Mononuclear cell (primary cell): Measurements from ENCODE around the gene TENM4. TPM values are rescaled to one million over a fixed set of nuclear protein-coding genes. Genes with fewer than 3 reads are reported as not detected.

Experiments used
- H3K27me3 ChIP-seq: 2 replicates; pipeline ENCODE4 v1.6.0; 2011; ENCODE audit warnings: low read length, control low read depth; ENCODE audit not compliant: insufficient read depth
- H3K4me1 ChIP-seq: 2 replicates; pipeline ENCODE4 v1.5.1; 2011; ENCODE audit warnings: mild to moderate bottlenecking, low read length, control low read depth; ENCODE audit not compliant: insufficient read depth
- H3K4me3 ChIP-seq: 2 replicates; pipeline ENCODE4 v1.5.1; 2011; ENCODE audit warnings: mild to moderate bottlenecking, low read length, moderate library complexity
- H3K9me3 ChIP-seq: 2 replicates; pipeline ENCODE4 v1.5.1; 2011; ENCODE audit warnings: low read depth, mild to moderate bottlenecking, control low read depth, low read length
- total RNA-seq: library from RNA; depleted of rRNA; stranded (reverse); fragments of >200 nt; gene quantifications from one replicate; pipeline ENCODE4 v1.2.3, GENCODE V29; 2012

The TENM4 gene
- total RNA-seq, 1 donor, result 0.63 TPM

GRCh38 chr11:78940500-78941225 lies 500.2 kb downstream of the TENM4 start:
- Histone ChIP-seq H3K27me3 (peaks cover 10% of the 10 kb centered on the region), H3K4me1 (peaks cover 4% of the 10 kb centered on the region), H3K9me3 (no peaks in the 10 kb centered on the region), H3K4me3 (no peak overlapping the region)

GRCh38 chr11:78938971-78939370 lies 501.9 kb downstream of the TENM4 start:
- peaks cover 6% of the 10 kb centered on the region for H3K4me1 ChIP-seq
- H3K9me3 ChIP-seq, result no peaks in the 10 kb centered on the region
- no peak overlapping the region for H3K4me3 ChIP-seq
- H3K27me3 ChIP-seq, result peaks cover 10% of the 10 kb centered on the region

- Histone ChIP-seq H3K9me3 (no peaks in the 10 kb centered on the region), H3K27me3 (peaks cover 10% of the 10 kb centered on the region), H3K4me1 (peaks cover 13% of the 10 kb centered on the region), H3K4me3 (no peak overlapping the region)
Measured at GRCh38 chr11:78938036-78938435, 502.8 kb downstream of the TENM4 start.

DNA sequence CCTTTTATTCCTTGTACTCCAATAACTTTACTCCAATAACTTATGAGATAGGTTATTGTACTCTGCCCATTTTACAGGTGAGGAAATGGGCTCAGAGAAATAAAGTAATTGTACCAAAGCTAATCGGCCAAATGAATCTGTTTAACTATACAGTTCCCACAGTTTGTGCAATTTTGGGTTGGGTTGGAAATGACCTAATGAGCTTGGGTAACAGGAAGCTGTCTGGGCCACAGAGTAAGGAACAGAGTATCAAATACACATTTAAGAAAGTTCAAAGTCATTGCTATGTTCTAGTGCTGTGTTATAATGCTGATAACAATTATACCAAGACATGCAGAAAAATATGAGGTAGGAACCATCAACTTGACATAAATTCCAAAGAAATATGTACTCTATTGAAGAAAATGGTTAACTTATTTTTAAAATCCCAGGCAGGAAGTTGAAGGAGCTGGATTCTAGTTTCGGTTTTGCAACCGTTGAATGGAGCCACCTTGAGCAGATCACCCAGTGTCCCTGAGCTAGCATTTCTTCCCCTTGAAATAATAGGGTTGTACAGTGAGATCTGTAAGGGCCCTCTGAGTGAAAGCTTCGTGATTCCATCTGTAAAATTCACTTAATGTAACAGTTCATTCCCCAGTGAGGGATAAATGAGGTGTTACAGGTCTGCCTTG lies 505.3 kb downstream of the TENM4 start:
- H3K4me3 ChIP-seq, result no peak overlapping the region
- H3K9me3 ChIP-seq, result no peaks in the 10 kb centered on the region
- H3K4me1 ChIP-seq, result peaks cover 17% of the 10 kb centered on the region
- peaks cover 7% of the 10 kb centered on the region for H3K27me3 ChIP-seq

DNA sequence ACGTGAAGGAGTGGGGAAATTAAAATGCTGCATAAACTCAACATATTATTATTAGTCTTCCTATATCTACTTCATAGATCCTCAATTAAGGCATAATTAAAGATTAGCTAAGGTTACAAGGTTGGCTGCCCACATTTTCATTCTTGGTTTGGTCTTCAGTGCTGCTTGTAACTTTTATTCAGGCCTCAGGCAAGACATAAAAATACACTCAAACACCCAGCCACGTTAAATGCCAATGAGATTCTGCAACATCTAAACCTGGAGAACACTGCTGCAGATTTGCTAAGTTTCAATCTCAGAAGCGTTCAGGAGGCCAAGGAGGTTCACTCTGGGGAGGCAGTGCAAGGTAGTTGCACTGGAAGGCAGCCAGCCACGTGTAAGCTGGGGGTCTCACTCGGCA lies 507.5 kb downstream of the TENM4 start:
- Histone ChIP-seq H3K27me3 (peaks cover 7% of the 10 kb centered on the region), H3K9me3 (no peaks in the 10 kb centered on the region), H3K4me3 (no peak overlapping the region), H3K4me1 (peaks cover 17% of the 10 kb centered on the region)

GRCh38 chr11:78932757-78933156 lies 508.1 kb downstream of the TENM4 start:
- peaks cover 7% of the 10 kb centered on the region for H3K27me3 ChIP-seq
- H3K4me3 ChIP-seq, result no peak overlapping the region
- H3K4me1 ChIP-seq, result peaks cover 17% of the 10 kb centered on the region
- H3K9me3 ChIP-seq, result no peaks in the 10 kb centered on the region

GRCh38 chr11:78931891-78932290 lies 508.9 kb downstream of the TENM4 start:
- Histone ChIP-seq H3K27me3 (peaks cover 11% of the 10 kb centered on the region), H3K4me1 (peaks cover 17% of the 10 kb centered on the region), H3K4me3 (no peak overlapping the region), H3K9me3 (no peaks in the 10 kb centered on the region)

DNA sequence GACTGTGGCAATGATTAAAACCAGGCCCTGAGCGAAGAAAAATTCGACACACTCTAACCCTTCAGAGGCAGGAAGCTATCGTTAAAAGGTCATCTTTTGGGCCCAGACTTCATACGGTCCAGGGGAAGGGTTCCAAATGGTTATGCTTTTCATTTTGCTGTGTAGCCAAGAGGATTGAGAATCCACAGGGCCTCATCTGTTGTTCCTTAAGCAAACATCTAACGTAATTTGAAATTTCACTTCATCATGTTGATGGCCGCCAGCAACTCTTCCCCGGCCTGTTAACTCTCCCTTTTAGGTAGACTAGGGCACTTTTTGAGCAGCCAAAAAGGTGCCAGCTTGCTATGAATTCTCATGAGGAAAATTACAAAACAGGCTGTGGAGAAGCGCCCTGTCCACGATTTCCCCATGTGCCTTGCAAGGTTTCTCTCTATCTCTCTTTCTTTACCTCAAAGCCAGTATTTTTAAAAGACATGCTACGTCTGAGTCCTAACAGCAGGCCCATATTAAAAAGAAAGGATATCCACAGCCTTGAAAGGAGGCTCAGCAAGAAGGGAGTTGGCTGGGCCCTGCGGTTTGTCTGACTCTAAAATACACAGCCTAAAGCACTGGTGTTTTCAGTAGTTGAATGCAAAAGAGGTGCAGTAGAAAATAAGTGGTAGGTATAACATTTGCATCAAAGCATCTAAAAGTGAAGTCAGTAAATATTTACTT lies 509.9 kb downstream of the TENM4 start:
- no peaks in the 10 kb centered on the region for H3K9me3 ChIP-seq
- no peak overlapping the region for H3K4me3 ChIP-seq
- peaks cover 16% of the 10 kb centered on the region for H3K4me1 ChIP-seq
- peaks cover 11% of the 10 kb centered on the region for H3K27me3 ChIP-seq

DNA sequence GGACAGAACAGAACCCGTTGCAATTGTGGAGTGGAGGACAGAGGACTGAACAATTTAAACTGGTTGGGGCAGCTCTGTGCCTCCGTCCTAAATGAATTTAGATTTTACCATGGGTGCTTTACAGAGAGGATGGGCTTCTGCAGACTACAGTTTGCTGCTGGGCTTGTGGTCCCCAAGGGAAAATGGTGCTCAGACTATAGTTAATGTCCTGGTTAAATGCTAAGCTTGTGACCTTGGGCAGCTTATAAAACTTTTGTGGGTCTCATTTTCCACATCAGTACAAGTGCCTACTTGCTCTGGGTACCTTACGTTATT lies 511.0 kb downstream of the TENM4 start:
- Histone ChIP-seq H3K27me3 (peaks cover 11% of the 10 kb centered on the region), H3K4me1 (peaks cover 11% of the 10 kb centered on the region), H3K9me3 (no peaks in the 10 kb centered on the region), H3K4me3 (no peak overlapping the region)

DNA sequence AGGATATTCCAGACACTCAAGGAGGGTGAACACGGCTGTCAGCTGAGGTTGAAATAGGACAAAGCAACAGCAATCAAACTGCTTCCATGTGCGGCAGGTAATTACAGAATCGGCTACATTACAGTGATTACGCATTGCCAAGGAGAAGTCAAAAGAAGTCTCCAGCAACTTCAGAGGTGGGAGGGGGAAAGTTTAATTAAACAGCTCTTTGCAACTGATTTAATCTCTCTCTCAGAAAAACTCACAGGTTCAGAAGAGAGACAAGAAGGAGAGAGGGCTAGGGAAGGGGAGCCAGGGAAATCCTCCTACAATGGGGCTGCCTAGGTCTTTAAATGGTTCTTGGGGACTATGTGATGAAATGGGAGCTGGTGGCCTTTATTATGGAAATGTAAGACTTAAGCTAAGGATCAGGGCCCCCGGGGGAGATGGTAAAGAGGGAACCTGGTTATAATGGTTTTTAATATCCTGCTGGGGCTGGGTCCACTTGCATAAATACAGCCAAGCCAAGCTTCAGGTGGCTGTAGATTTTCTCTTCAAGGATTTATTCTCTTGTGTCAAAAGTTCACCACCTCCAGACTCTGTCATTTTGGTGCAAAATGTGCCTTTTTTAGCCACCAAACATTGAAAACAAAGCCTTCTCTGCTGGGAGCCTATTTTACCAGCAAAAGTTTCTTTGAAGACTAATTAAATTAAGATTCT lies 511.5 kb downstream of the TENM4 start:
- Histone ChIP-seq H3K9me3 (no peaks in the 10 kb centered on the region), H3K27me3 (peaks cover 11% of the 10 kb centered on the region), H3K4me3 (no peak overlapping the region), H3K4me1 (peaks cover 11% of the 10 kb centered on the region)

GRCh38 chr11:78927511-78927910 lies 513.3 kb downstream of the TENM4 start:
- H3K4me1 ChIP-seq, result no peaks in the 10 kb centered on the region
- peaks cover 11% of the 10 kb centered on the region for H3K27me3 ChIP-seq
- no peak overlapping the region for H3K4me3 ChIP-seq
- H3K9me3 ChIP-seq, result no peaks in the 10 kb centered on the region

- Histone ChIP-seq H3K9me3 (no peaks in the 10 kb centered on the region), H3K4me3 (no peak overlapping the region), H3K4me1 (no peaks in the 10 kb centered on the region), H3K27me3 (peaks cover 11% of the 10 kb centered on the region)
Measured at GRCh38 chr11:78926633-78927338, 514.0 kb downstream of the TENM4 start.

DNA sequence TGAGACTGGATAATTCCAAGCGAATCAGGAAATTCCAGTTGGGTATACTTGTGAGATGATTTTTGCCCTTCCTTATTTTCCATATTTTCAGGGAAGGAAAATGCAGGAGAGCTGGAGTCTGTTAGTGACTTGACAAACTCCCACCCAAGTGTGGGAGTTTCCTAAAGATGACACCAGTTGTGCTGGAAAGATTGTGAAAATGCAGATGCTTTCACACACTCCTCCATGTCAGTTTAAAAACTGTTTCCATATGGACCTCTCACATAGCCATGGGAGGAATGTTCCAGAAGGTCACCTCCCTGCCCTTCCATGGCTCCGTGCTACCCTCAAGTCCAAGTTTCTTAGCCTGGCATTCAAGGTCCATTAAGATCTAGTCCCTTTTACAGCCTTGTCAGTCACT lies 515.4 kb downstream of the TENM4 start:
- Histone ChIP-seq H3K27me3 (peaks cover 11% of the 10 kb centered on the region), H3K9me3 (no peaks in the 10 kb centered on the region), H3K4me1 (no peaks in the 10 kb centered on the region), H3K4me3 (no peak overlapping the region)

DNA sequence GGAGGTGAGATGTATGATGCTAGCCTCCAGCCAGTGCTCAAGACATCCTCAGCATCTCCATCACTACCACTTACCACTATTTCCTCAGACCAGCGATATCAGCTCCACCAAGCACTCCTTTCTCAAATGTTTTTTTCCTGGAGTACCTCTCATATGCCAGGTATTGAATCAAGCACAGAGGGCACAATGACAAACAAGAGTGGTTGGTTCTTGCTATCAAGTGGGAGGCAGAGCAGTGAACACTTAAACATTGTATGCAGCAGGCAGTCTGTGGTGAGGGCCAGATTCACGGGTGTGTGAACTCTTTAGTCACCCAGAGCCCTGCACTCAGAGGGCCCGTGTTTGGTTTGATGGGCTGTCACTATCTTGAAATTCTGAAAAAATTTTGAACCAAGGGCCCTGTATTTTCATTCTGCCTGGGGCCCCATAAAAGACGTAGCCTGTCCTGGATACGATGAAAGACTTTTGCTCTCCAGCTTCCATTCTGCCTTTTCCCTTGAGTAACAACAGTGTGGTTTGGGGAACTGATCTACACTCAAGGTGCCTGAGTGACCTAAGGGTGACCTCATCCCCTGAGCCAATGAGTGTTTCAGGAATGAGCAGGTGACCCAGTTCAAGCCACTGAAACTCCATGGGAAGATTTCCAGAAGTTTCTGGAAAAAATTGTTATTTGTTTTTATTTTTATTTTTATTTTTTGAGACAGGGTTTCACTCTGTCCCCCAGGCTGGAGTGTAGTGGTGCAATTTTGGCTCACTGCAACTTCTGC lies 517.8 kb downstream of the TENM4 start:
- Histone ChIP-seq H3K27me3 (peaks cover 8% of the 10 kb centered on the region), H3K4me1 (no peaks in the 10 kb centered on the region), H3K9me3 (no peaks in the 10 kb centered on the region), H3K4me3 (no peak overlapping the region)
